H1 (cell line): ENCODE results near the gene MCC.

Experiments
- ATF2 ChIP-seq: IDR thresholded peaks from 2 replicates; pipeline ENCODE4 v1.6.1; 2012; ENCODE audit warnings: low read length, inconsistent platforms
- CTCF ChIP-seq, 3 experiments: IDR thresholded peaks; 1 replicate in 2 of 3; 2 replicates in 1 of 3; pipeline versions ENCODE4 v1.5.1 to v1.6.1; 2011; ENCODE audit warnings: low read length in 3 of 3, mild to moderate bottlenecking in 3 of 3, inconsistent platforms in 2 of 3, low read depth in 1 of 3, moderate library complexity in 1 of 3; ENCODE audit not compliant: insufficient read depth in 1 of 3; ENCODE audit errors: control extremely low read depth in 1 of 3
- EZH2 ChIP-seq: fragments of 200-600 bp; sonication (generic); IDR thresholded peaks from 2 replicates; pipeline ENCODE4 v1.7.1; 2012; ENCODE audit warnings: low read depth, mild to moderate bottlenecking, moderate library complexity, low read length, inconsistent platforms; ENCODE audit not compliant: severe bottlenecking
- HDAC2 ChIP-seq, 2 experiments: fragments of 300-600 bp in 1 of 2; sonication (generic) in 1 of 2; IDR thresholded peaks; 2 replicates each; pipeline ENCODE4 v1.6.1; 2011 to 2012; ENCODE audit warnings: low read depth in 2 of 2, low read length in 2 of 2, mild to moderate bottlenecking in 2 of 2, moderate library complexity in 2 of 2, borderline replicate concordance in 1 of 2, inconsistent platforms in 1 of 2
- JUN ChIP-seq: IDR thresholded peaks from 2 replicates; pipeline ENCODE4 v1.6.1; 2011; ENCODE audit warnings: low read depth, mild to moderate bottlenecking, improper control_type of control experiment, low read length
- JUND ChIP-seq: IDR thresholded peaks from 2 replicates; pipeline ENCODE4 v1.6.1; 2011; ENCODE audit warnings: mild to moderate bottlenecking, improper control_type of control experiment, low read length
- PHF8 ChIP-seq: fragments of 200-600 bp; sonication (generic); conservative IDR thresholded peaks from 2 replicates; pipeline ENCODE4 v1.7.1; 2012; ENCODE audit warnings: low read depth, mild to moderate bottlenecking, inconsistent platforms, low read length, moderate library complexity
- RAD21 ChIP-seq, 2 experiments: IDR thresholded peaks in 1 of 2; conservative IDR thresholded peaks in 1 of 2; 2 replicates each; pipeline ENCODE4 v1.6.1; 2011; ENCODE audit warnings: low read depth in 2 of 2, low read length in 2 of 2, improper control_type of control experiment in 1 of 2, inconsistent platforms in 1 of 2, mild to moderate bottlenecking in 1 of 2, moderate library complexity in 1 of 2
- RBBP5 ChIP-seq: IDR thresholded peaks from 2 replicates; pipeline ENCODE4 v1.7.1; 2012; ENCODE audit warnings: low read depth, mild to moderate bottlenecking, inconsistent platforms, low read length, moderate library complexity, borderline replicate concordance
- SIN3A ChIP-seq, 2 experiments: IDR thresholded peaks in 1 of 2; conservative IDR thresholded peaks in 1 of 2; 2 replicates each; pipeline ENCODE4 v1.6.1; 2011 to 2012; ENCODE audit warnings: low read length in 2 of 2, improper control_type of control experiment in 1 of 2, low read depth in 1 of 2, mild to moderate bottlenecking in 1 of 2
- TAF1 ChIP-seq: IDR thresholded peaks from 2 replicates; pipeline ENCODE4 v1.6.1; 2011; ENCODE audit warnings: mild to moderate bottlenecking, low read depth, low read length
- TCF12 ChIP-seq: IDR thresholded peaks from 2 replicates; pipeline ENCODE4 v1.6.1; 2011; ENCODE audit warnings: low read depth, mild to moderate bottlenecking, low read length
- USF2 ChIP-seq: IDR thresholded peaks from 2 replicates; pipeline ENCODE4 v1.6.1; 2011; ENCODE audit warnings: low read length, improper control_type of control experiment

DNA sequence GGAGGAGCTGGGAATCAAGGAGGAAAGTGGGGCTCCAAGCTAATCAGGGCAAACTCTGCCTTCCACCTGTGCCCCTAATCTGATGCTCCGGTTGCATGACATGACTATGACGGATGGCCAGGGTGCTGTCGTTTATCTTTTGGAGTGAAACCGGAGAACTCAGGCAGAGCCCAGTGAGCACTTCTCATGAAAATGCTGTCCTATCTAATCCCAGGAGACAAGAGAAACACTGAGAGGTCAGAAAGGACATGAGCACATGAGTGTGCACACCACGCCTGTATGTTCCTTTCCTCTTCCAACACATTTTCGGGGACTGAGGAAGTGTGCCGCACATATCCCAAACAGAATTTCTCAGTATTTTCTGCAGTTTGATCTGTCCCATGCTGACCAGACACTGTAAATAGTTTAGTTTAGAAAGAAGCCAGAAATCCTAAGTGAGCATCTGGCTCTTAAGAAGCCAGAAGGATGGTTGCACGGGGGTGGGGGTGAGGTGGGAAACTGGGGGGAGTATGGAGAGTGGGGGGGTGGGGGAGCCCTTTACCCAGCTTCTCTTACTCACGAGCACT lies 270.6 kb downstream of the MCC start:
- no peak for TF ChIP-seq SIN3A (conservative IDR thresholded peaks at IDR 0.05 in 1 of 2, IDR thresholded peaks at IDR 0.05 in 1 of 2; ENCODE audit: low read depth in 1 of 2, low read length in 2 of 2)
- TF ChIP-seq JUND: no peak
- TF ChIP-seq CTCF (IDR thresholded peaks at IDR 0.05; ENCODE audit: control extremely low read depth in 1 of 3, insufficient read depth in 1 of 3, low read depth in 1 of 3, low read length in 3 of 3): no peak
- TF ChIP-seq RAD21 (IDR thresholded peaks at IDR 0.05 in 1 of 2, conservative IDR thresholded peaks at IDR 0.05 in 1 of 2; ENCODE audit: low read depth in 2 of 2, low read length in 2 of 2): no peak
- no peak for TF ChIP-seq RBBP5
- no peak for TF ChIP-seq JUN
- TF ChIP-seq PHF8: no peak
- TF ChIP-seq TCF12: no peak
- TF ChIP-seq ATF2: no peak
- TF ChIP-seq EZH2: no peak
- TF ChIP-seq TAF1: no peak
- no peak for TF ChIP-seq HDAC2 (IDR thresholded peaks at IDR 0.05; ENCODE audit: borderline replicate concordance in 1 of 2, low read depth in 2 of 2, low read length in 2 of 2)
- TF ChIP-seq USF2: no peak
